Spleen (tissue), 11 donors: ENCODE data around the gene PRDM16. TPM values are rescaled to one million over a fixed set of nuclear protein-coding genes. Genes with fewer than 3 reads are reported as not detected.

Experiments
- DNase-seq: peaks from one replicate; pipeline ENCODE4 v3.0.0-alpha.2; 2020
- H3K27ac ChIP-seq, 8 donors: fragments of 200-600 bp; sonication (generic) in 7 of 8; 1 replicate in 4 of 8; 2 replicates in 4 of 8; pipeline versions ENCODE4 v1.5.0 to v1.8.0; 2016 to 2021; ENCODE audit warnings: inconsistent platforms in 4 of 8, mild to moderate bottlenecking in 4 of 8, moderate library complexity in 1 of 8
- H3K27me3 ChIP-seq, 7 donors: fragments of 200-600 bp; sonication (generic) in 6 of 7; replicated peaks in 1 of 7; 1 replicate in 4 of 7; 2 replicates in 3 of 7; pipeline versions ENCODE4 v1.5.0 to v1.8.0; 2016 to 2021; ENCODE audit warnings: inconsistent platforms in 3 of 7, mild to moderate bottlenecking in 1 of 7
- H3K36me3 ChIP-seq, 6 donors: fragments of 200-600 bp; sonication (generic) in 5 of 6; 1 replicate in 4 of 6; 2 replicates in 2 of 6; pipeline versions ENCODE4 v1.5.0 to v1.8.0; 2016 to 2021; ENCODE audit warnings: inconsistent platforms in 2 of 6
- H3K4me1 ChIP-seq, 6 donors: fragments of 200-600 bp; sonication (generic) in 5 of 6; 1 replicate in 3 of 6; 2 replicates in 3 of 6; pipeline versions ENCODE4 v1.5.0 to v1.8.0; 2016 to 2021; ENCODE audit warnings: inconsistent platforms in 3 of 6
- H3K4me3 ChIP-seq, 8 donors: fragments of 200-600 bp; sonication (generic) in 7 of 8; 1 replicate in 4 of 8; 2 replicates in 4 of 8; pipeline versions ENCODE4 v1.5.0 to v1.8.0; 2016 to 2021; ENCODE audit warnings: inconsistent platforms in 4 of 8, mild to moderate bottlenecking in 4 of 8, moderate library complexity in 2 of 8
- H3K9me3 ChIP-seq, 8 donors: fragments of 200-600 bp; sonication (generic) in 7 of 8; 1 replicate in 4 of 8; 2 replicates in 4 of 8; pipeline versions ENCODE4 v1.5.0 to v1.8.0; 2016 to 2021; ENCODE audit warnings: inconsistent platforms in 4 of 8
- CTCF ChIP-seq, 11 experiments: fragments of 200-600 bp in 7 of 11; fragments of 450-650 bp in 4 of 11; sonication (generic) in 4 of 11; IDR thresholded peaks in 8 of 11; conservative IDR thresholded peaks in 3 of 11; 1 replicate in 7 of 11; 2 replicates in 4 of 11; pipeline versions ENCODE4 v1.4.0 to v1.8.0; 2016 to 2021; ENCODE audit warnings: antibody characterized with exemption in 11 of 11, inconsistent platforms in 4 of 11, mild to moderate bottlenecking in 1 of 11
- POLR2A ChIP-seq, 3 donors: fragments of 450-650 bp; IDR thresholded peaks; one replicate each; pipeline ENCODE4 v1.5.1; 2017; ENCODE audit warnings: antibody characterized with exemption in 3 of 3, mild to moderate bottlenecking in 1 of 3
- POLR2AphosphoS5 ChIP-seq, 3 donors: sonication (generic); formaldehyde crosslinking; IDR thresholded peaks; one replicate each; pipeline ENCODE4 v1.5.1; 2017; ENCODE audit warnings: antibody characterized with exemption in 3 of 3
- WGBS, 5 donors: extraction: QIAGEN DNeasy Blood & Tissue Kit in 3 of 5; methylation state at CpG; one replicate each; pipeline versions ENCODE4 v1.1.5 to v1.1.7; 2013 to 2018; 5-methylcytosine and 5-hydroxymethylcytosine counted together
- intact Hi-C: fragments of 100-400 bp; cut with DNase I; formaldehyde crosslinking; loops from one replicate; pipeline ENCODE4 v1.15.0; 2023; ENCODE audit warnings: low total_unique reads
- polyA plus RNA-seq, 3 donors: library from polyadenylated mRNA; stranded (reverse); fragments of 200-250 nt; gene quantifications; one replicate each; pipeline ENCODE4 v1.2.1, GENCODE V29; 2013
- total RNA-seq, 7 donors: library from RNA; depleted of rRNA in 3 of 7; stranded (reverse); fragments of >200 nt in 3 of 7; fragmentation: NEBNext Ultra II Directional in 4 of 7; extraction: Animal tissue kit (Norgen Biotek cat#: 25700) in 4 of 7; gene quantifications; one replicate each; pipeline versions ENCODE4 v1.1.0 to v1.2.1, GENCODE V29; 2016 to 2021
- donor health status: healthy with polysubstance abuse.
- donor health status: DM: no; HTN: no; CAD: no; lungs with moderate emphysema.
- donor health status: DM: no; HTN: no; CAD: no.
- donor health status: Bipolar disorder and iron deficiency.
- donor health status: healthy.
- donor health status: DM: no; HTN: no; CAD: no.
- donor health status: DM: yes; HTN: yes; CAD: no.

PRDM16 gene
- total and polyA plus RNA-seq, 10 donors = 0.43 to 3.2 (median 1.4) TPM

- H3K4me3 ChIP-seq = no peak overlapping the region
- H3K4me1 ChIP-seq = no peaks in the 10 kb centered on the region
- H3K27me3 ChIP-seq = peaks cover 0 to 81% (median 3%) of the 10 kb centered on the region in 7 donors
- no peaks in the 10 kb centered on the region for H3K36me3 ChIP-seq
- no peak overlapping the region for H3K27ac ChIP-seq
- intact Hi-C loops = no loop called here
- DNase-seq = no peak
- no peaks in the 10 kb centered on the region for H3K9me3 ChIP-seq
- 88 to 95% (median 91%) methylated on average over 8 to 26 of the region's 26 CpGs for WGBS, 5 donors
- TF ChIP-seq CTCF (IDR thresholded peaks at IDR 0.05 in 8 of 11, conservative IDR thresholded peaks at IDR 0.05 in 3 of 11) (no peak), POLR2A (IDR thresholded peaks at IDR 0.05) (no peak), POLR2AphosphoS5 (IDR thresholded peaks at IDR 0.05) (no peak)
Observed at GRCh38 chr1:3094863-3095780, 26.1 kb downstream of the PRDM16 start.

GRCh38 chr1:3096345-3096744 lies 27.3 kb downstream of the PRDM16 start:
- intact Hi-C loops = no loop called here
- peaks cover 0 to 76% (median 3%) of the 10 kb centered on the region in 7 donors for H3K27me3 ChIP-seq
- DNase-seq = no peak
- H3K27ac ChIP-seq = no peak overlapping the region
- no peak overlapping the region for H3K4me3 ChIP-seq
- TF ChIP-seq CTCF (IDR thresholded peaks at IDR 0.05 in 8 of 11, conservative IDR thresholded peaks at IDR 0.05 in 3 of 11) (no peak), POLR2A (IDR thresholded peaks at IDR 0.05) (no peak), POLR2AphosphoS5 (IDR thresholded peaks at IDR 0.05) (no peak)
- H3K9me3 ChIP-seq = no peaks in the 10 kb centered on the region
- no peaks in the 10 kb centered on the region for H3K4me1 ChIP-seq
- H3K36me3 ChIP-seq = no peaks in the 10 kb centered on the region
- WGBS, 5 donors = 29 to 56% (median 38%) methylated on average over 11 to 13 of the region's 13 CpGs

- WGBS, 5 donors = 85 to 94% (median 89%) methylated on average over 4 to 12 of the region's 12 CpGs
- Histone ChIP-seq H3K4me3 (no peak overlapping the region), H3K36me3 (no peaks in the 10 kb centered on the region), H3K4me1 (no peaks in the 10 kb centered on the region), H3K9me3 (no peaks in the 10 kb centered on the region), H3K27ac (no peak overlapping the region), H3K27me3 (peaks cover 0 to 73% (median 3%) of the 10 kb centered on the region in 7 donors)
- intact Hi-C loops = no loop called here
- TF ChIP-seq CTCF (IDR thresholded peaks at IDR 0.05 in 8 of 11, conservative IDR thresholded peaks at IDR 0.05 in 3 of 11) (no peak), POLR2A (IDR thresholded peaks at IDR 0.05) (no peak), POLR2AphosphoS5 (IDR thresholded peaks at IDR 0.05) (no peak)
- DNase-seq = no peak
Observed at GRCh38 chr1:3097231-3097630, 28.2 kb downstream of the PRDM16 start.

GRCh38 chr1:3097861-3098260 lies 28.9 kb downstream of the PRDM16 start:
- DNase-seq = no peak
- Histone ChIP-seq H3K4me1 (no peaks in the 10 kb centered on the region), H3K36me3 (no peaks in the 10 kb centered on the region), H3K27me3 (peaks cover 0 to 68% (median 3%) of the 10 kb centered on the region in 7 donors), H3K9me3 (no peaks in the 10 kb centered on the region), H3K27ac (no peak overlapping the region), H3K4me3 (no peak overlapping the region)
- intact Hi-C loops = no loop called here
- WGBS, 5 donors = 76 to 93% (median 85%) methylated on average over 6 to 7 of the region's 7 CpGs
- TF ChIP-seq POLR2AphosphoS5 (IDR thresholded peaks at IDR 0.05) (no peak), POLR2A (IDR thresholded peaks at IDR 0.05) (no peak), CTCF (IDR thresholded peaks at IDR 0.05 in 8 of 11, conservative IDR thresholded peaks at IDR 0.05 in 3 of 11) (no peak)
